Breast epithelium (tissue), 3 donors: ENCODE results near the gene REEP6.

Experiments used
- CTCF ChIP-seq, 3 donors: fragments of 450-650 bp; IDR thresholded peaks; one replicate each; pipeline ENCODE4 v1.5.1; 2016 to 2017; ENCODE audit warnings: antibody characterized with exemption in 3 of 3, mild to moderate bottlenecking in 3 of 3, moderate library complexity in 3 of 3
- POLR2A ChIP-seq: fragments of 450-650 bp; IDR thresholded peaks from one replicate; pipeline ENCODE4 v1.6.1; 2016; ENCODE audit warnings: antibody characterized with exemption, mild to moderate bottlenecking, moderate library complexity

- TF ChIP-seq CTCF (IDR thresholded peaks at IDR 0.05) (no peak), POLR2A (no peak)
These were observed 10.2 kb downstream of the REEP6 start for GRCh38 chr19:1501200-1501595.
